SK-N-SH (cell line): Measurements from ENCODE around the gene PRKN. TPM values are rescaled to one million over a fixed set of nuclear protein-coding genes. Genes with fewer than 3 reads are reported as not detected.

Source experiments
- CTCF ChIA-PET: fragments of 300-600, 350-600 bp; formaldehyde crosslinking; extraction: SDS; loops from one replicate; lab custom pipeline; 2021; lab: Yijun Ruan, JAX
- POLR2A ChIA-PET: fragments of 350-600 bp; sonication (Branson Sonifier 250); formaldehyde crosslinking; extraction: SDS; loops from one replicate; lab custom pipeline; 2020; ENCODE audit warnings: antibody characterized with exemption, inconsistent platforms; lab: Yijun Ruan, JAX
- DNase-seq: peaks from one replicate; pipeline ENCODE4 v3.0.0; 2012
- H2AFZ ChIP-seq: fragments of 200-600 bp; sonication (generic); 2 replicates; pipeline ENCODE4 v1.8.1; 2016; ENCODE audit warnings: antibody characterized with exemption, mild to moderate bottlenecking, low read depth
- H3F3A ChIP-seq: fragments of 200-600 bp; sonication (generic); replicated peaks from 2 replicates; pipeline ENCODE3; 2016; ENCODE audit warnings: antibody characterized with exemption, mild to moderate bottlenecking; ENCODE audit not compliant: insufficient read depth
- H3K27ac ChIP-seq, 2 experiments: fragments of 200-500 bp in 1 of 2; fragments of 200-600 bp in 1 of 2; sonication (Bioruptor generic) in 1 of 2; sonication (generic), shearing (Covaris generic) in 1 of 2; 2 replicates each; pipeline versions ENCODE4 v1.5.1 to v1.6.1; 2014 to 2016; ENCODE audit warnings: low read depth in 2 of 2, inconsistent platforms in 1 of 2, low read length in 1 of 2, mild to moderate bottlenecking in 1 of 2, mixed read lengths in 1 of 2
- H3K27me3 ChIP-seq: fragments of 200-600 bp; sonication (generic), shearing (Covaris generic); 2 replicates; pipeline ENCODE4 v1.6.1; 2016; ENCODE audit warnings: mixed run types; ENCODE audit not compliant: insufficient read depth
- H3K36me3 ChIP-seq, 2 experiments: fragments of 200-500 bp in 1 of 2; fragments of 200-600 bp in 1 of 2; sonication (Bioruptor generic) in 1 of 2; sonication (generic) in 1 of 2; replicated peaks in 1 of 2; 2 replicates each; pipeline versions ENCODE3 to v1.5.1; 2014 to 2016; ENCODE audit warnings: low read length in 1 of 2, mild to moderate bottlenecking in 1 of 2; ENCODE audit not compliant: insufficient read depth in 2 of 2, control insufficient read depth in 1 of 2
- H3K4me1 ChIP-seq, 2 experiments: fragments of 200-500 bp in 1 of 2; fragments of 200-600 bp in 1 of 2; sonication (Bioruptor generic) in 1 of 2; sonication (generic), shearing (Covaris generic) in 1 of 2; 2 replicates each; pipeline versions ENCODE4 v1.5.1 to v1.6.1; 2014 to 2016; ENCODE audit warnings: low read depth in 1 of 2, low read length in 1 of 2, mixed run types in 1 of 2; ENCODE audit not compliant: insufficient read depth in 2 of 2, control insufficient read depth in 1 of 2
- H3K4me2 ChIP-seq: fragments of 200-600 bp; sonication (generic), shearing (Covaris generic); 2 replicates; pipeline ENCODE4 v1.6.1; 2017; ENCODE audit warnings: mixed run types
- H3K4me3 ChIP-seq, 2 experiments: fragments of 200-500 bp in 1 of 2; fragments of 200-600 bp in 1 of 2; sonication (Bioruptor generic) in 1 of 2; sonication (generic), shearing (Covaris generic) in 1 of 2; 2 replicates each; pipeline versions ENCODE4 v1.5.1 to v1.8.1; 2014 to 2016; ENCODE audit warnings: low read depth in 2 of 2, inconsistent platforms in 1 of 2, low read length in 1 of 2, mild to moderate bottlenecking in 1 of 2, mixed read lengths in 1 of 2, moderate library complexity in 1 of 2
- H3K79me2 ChIP-seq: fragments of 200-600 bp; sonication (generic); 2 replicates; pipeline ENCODE4 v1.8.1; 2017; ENCODE audit warnings: mild to moderate bottlenecking; ENCODE audit not compliant: insufficient read depth
- H3K9ac ChIP-seq: fragments of 200-600 bp; sonication (generic); 2 replicates; pipeline ENCODE4 v1.6.1; 2017; ENCODE audit warnings: mixed run types
- H3K9me2 ChIP-seq: fragments of 200-600 bp; sonication (generic); 2 replicates; pipeline ENCODE4 v1.6.1; 2017; ENCODE audit warnings: mixed run types
- H3K9me3 ChIP-seq: fragments of 200-600 bp; sonication (generic); 2 replicates; pipeline ENCODE4 v1.6.1; 2017; ENCODE audit warnings: mixed run types, mild to moderate bottlenecking, moderate library complexity
- H4K20me1 ChIP-seq: fragments of 200-600 bp; sonication (generic); 2 replicates; pipeline ENCODE4 v1.6.1; 2017; ENCODE audit warnings: mild to moderate bottlenecking, mixed run types; ENCODE audit not compliant: insufficient read depth
- CHD2 ChIP-seq: fragments of 150-350 bp; IDR thresholded peaks from 2 replicates; pipeline ENCODE4 v1.6.1; 2018; ENCODE audit warnings: low read length; ENCODE audit not compliant: partially characterized antibody
- EZH2phosphoT487 ChIP-seq: fragments of 200-600 bp; sonication (generic); IDR thresholded peaks from 2 replicates; pipeline ENCODE4 v1.6.1; 2017; ENCODE audit warnings: low read depth, mixed run types, mild to moderate bottlenecking, antibody characterized with exemption, moderate library complexity, borderline replicate concordance
- FOSL2 ChIP-seq: IDR thresholded peaks from 2 replicates; pipeline ENCODE4 v1.4.0; 2012; ENCODE audit warnings: low read depth, mild to moderate bottlenecking, moderate library complexity, borderline replicate concordance
- FOXM1 ChIP-seq: IDR thresholded peaks from 2 replicates; pipeline ENCODE4 v1.4.0; 2012; ENCODE audit warnings: low read depth, mild to moderate bottlenecking
- MEF2A ChIP-seq: IDR thresholded peaks from 2 replicates; pipeline ENCODE4 v1.4.0; 2012; ENCODE audit warnings: low read depth, borderline replicate concordance
- NRF1 ChIP-seq: IDR thresholded peaks from 2 replicates; pipeline ENCODE4 v1.6.1; 2012; ENCODE audit warnings: low read depth, mild to moderate bottlenecking, low read length
- POLR2AphosphoS5 ChIP-seq: IDR thresholded peaks from 2 replicates; pipeline ENCODE4 v1.6.1; 2012; ENCODE audit warnings: low read depth, low read length
- RAD21 ChIP-seq: IDR thresholded peaks from 2 replicates; pipeline ENCODE4 v1.6.1; 2012; ENCODE audit warnings: mild to moderate bottlenecking, low read length
- RCOR1 ChIP-seq: fragments of 150-350 bp; IDR thresholded peaks from 2 replicates; pipeline ENCODE4 v1.6.1; 2017; ENCODE audit warnings: antibody characterized with exemption, low read length
- RXRA ChIP-seq: IDR thresholded peaks from 2 replicates; pipeline ENCODE4 v1.4.0; 2012; ENCODE audit warnings: low read depth, mild to moderate bottlenecking, borderline replicate concordance
- SMC3 ChIP-seq: IDR thresholded peaks from 2 replicates; pipeline ENCODE4 v1.6.1; 2012; ENCODE audit warnings: low read depth, low read length, improper control_type of control experiment
- TCF12 ChIP-seq: IDR thresholded peaks from 2 replicates; pipeline ENCODE4 v1.4.0; 2012
- TEAD4 ChIP-seq: IDR thresholded peaks from 2 replicates; pipeline ENCODE4 v1.4.0; 2012; ENCODE audit warnings: mild to moderate bottlenecking, borderline replicate concordance; ENCODE audit not compliant: insufficient read depth
- YY1 ChIP-seq: IDR thresholded peaks from 2 replicates; pipeline ENCODE4 v1.4.0; 2012; ENCODE audit warnings: low read depth, mild to moderate bottlenecking
- WGBS: methylation state at CpG from one replicate; pipeline ENCODE4 v1.1.6; 2017; ENCODE audit warnings: low lambda C conversion rate; 5-methylcytosine and 5-hydroxymethylcytosine counted together
- polyA plus RNA-seq, 3 experiments: library from polyadenylated mRNA; depleted of rRNA; stranded (reverse); fragments of >200 nt; gene quantifications; 2 replicates each; pipeline ENCODE4 v1.2.3, GENCODE V29; 2012
- TF ChIP-seq, protein P1 (sequence below): fragments of 150-350 bp; IDR thresholded peaks from 2 replicates; pipeline ENCODE4 v1.6.1; 2016; ENCODE audit warnings: mild to moderate bottlenecking, low read depth, low read length
- TF ChIP-seq, protein P2 (sequence below): fragments of 150-350 bp; IDR thresholded peaks from 2 replicates; pipeline ENCODE4 v1.6.1; 2017; ENCODE audit warnings: antibody characterized with exemption, low read length, low read depth, borderline replicate concordance
- TF ChIP-seq, protein P3 (sequence below): IDR thresholded peaks from 2 replicates; pipeline ENCODE4 v1.4.0; 2012; ENCODE audit warnings: low read depth
- TF ChIP-seq, protein P4 (sequence below): IDR thresholded peaks from 2 replicates; pipeline ENCODE4 v1.4.0; 2012; ENCODE audit warnings: low read depth, borderline replicate concordance
- TF ChIP-seq, protein P5 (sequence below): IDR thresholded peaks from 2 replicates; pipeline ENCODE4 v1.6.1; 2012; ENCODE audit warnings: mild to moderate bottlenecking, low read depth, low read length, moderate library complexity
- TF ChIP-seq, protein P6 (sequence below): IDR thresholded peaks from 2 replicates; pipeline ENCODE4 v1.4.0; 2012; ENCODE audit warnings: low read depth, borderline replicate concordance

PRKN gene
- polyA plus RNA-seq, 1 of the 3 experiments (the other 2 are of a cell fraction) = 0.76 TPM

DNA sequence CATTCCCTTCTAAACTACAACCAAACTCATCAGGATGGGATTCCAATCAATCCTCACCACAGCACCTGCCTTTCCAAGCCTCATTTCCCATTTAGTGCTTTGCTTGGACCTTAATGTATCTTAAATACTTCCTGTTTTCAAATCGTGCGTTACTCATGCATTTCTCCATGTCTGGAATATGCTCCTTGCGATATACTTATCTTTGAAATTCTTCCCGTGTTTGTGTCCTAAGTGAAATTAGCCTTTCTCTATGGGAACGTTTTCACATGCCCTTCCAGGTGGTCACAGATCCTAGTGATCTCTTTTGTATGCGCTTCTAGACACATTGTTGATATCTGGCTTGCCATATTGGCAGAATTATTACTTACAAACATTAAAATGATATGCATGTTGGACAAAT lies 833.1 kb downstream of the PRKN start:
- no peak overlapping the region for H2AFZ ChIP-seq
- DNase-seq = no peak
- no peaks in the 10 kb centered on the region for H3K79me2 ChIP-seq
- TF ChIP-seq SMC3 (no peak), CHD2 (no peak), TEAD4 (no peak), RAD21 (no peak), FOXM1 (no peak), EZH2phosphoT487 (no peak), FOSL2 (no peak), YY1 (no peak), RXRA (no peak), POLR2AphosphoS5 (no peak), MEF2A (no peak), TCF12 (no peak), NRF1 (no peak), RCOR1 (no peak)
- TF ChIP-seq, protein P1, sequence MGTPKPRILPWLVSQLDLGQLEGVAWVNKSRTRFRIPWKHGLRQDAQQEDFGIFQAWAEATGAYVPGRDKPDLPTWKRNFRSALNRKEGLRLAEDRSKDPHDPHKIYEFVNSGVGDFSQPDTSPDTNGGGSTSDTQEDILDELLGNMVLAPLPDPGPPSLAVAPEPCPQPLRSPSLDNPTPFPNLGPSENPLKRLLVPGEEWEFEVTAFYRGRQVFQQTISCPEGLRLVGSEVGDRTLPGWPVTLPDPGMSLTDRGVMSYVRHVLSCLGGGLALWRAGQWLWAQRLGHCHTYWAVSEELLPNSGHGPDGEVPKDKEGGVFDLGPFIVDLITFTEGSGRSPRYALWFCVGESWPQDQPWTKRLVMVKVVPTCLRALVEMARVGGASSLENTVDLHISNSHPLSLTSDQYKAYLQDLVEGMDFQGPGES = no peak
- TF ChIP-seq, protein P2, sequence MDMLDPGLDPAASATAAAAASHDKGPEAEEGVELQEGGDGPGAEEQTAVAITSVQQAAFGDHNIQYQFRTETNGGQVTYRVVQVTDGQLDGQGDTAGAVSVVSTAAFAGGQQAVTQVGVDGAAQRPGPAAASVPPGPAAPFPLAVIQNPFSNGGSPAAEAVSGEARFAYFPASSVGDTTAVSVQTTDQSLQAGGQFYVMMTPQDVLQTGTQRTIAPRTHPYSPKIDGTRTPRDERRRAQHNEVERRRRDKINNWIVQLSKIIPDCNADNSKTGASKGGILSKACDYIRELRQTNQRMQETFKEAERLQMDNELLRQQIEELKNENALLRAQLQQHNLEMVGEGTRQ = no peak
- TF ChIP-seq, protein P3, sequence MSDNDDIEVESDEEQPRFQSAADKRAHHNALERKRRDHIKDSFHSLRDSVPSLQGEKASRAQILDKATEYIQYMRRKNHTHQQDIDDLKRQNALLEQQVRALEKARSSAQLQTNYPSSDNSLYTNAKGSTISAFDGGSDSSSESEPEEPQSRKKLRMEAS = no peak
- TF ChIP-seq, protein P4, sequence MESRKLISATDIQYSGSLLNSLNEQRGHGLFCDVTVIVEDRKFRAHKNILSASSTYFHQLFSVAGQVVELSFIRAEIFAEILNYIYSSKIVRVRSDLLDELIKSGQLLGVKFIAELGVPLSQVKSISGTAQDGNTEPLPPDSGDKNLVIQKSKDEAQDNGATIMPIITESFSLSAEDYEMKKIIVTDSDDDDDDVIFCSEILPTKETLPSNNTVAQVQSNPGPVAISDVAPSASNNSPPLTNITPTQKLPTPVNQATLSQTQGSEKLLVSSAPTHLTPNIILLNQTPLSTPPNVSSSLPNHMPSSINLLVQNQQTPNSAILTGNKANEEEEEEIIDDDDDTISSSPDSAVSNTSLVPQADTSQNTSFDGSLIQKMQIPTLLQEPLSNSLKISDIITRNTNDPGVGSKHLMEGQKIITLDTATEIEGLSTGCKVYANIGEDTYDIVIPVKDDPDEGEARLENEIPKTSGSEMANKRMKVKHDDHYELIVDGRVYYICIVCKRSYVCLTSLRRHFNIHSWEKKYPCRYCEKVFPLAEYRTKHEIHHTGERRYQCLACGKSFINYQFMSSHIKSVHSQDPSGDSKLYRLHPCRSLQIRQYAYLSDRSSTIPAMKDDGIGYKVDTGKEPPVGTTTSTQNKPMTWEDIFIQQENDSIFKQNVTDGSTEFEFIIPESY = no peak
- TF ChIP-seq, protein P5, sequence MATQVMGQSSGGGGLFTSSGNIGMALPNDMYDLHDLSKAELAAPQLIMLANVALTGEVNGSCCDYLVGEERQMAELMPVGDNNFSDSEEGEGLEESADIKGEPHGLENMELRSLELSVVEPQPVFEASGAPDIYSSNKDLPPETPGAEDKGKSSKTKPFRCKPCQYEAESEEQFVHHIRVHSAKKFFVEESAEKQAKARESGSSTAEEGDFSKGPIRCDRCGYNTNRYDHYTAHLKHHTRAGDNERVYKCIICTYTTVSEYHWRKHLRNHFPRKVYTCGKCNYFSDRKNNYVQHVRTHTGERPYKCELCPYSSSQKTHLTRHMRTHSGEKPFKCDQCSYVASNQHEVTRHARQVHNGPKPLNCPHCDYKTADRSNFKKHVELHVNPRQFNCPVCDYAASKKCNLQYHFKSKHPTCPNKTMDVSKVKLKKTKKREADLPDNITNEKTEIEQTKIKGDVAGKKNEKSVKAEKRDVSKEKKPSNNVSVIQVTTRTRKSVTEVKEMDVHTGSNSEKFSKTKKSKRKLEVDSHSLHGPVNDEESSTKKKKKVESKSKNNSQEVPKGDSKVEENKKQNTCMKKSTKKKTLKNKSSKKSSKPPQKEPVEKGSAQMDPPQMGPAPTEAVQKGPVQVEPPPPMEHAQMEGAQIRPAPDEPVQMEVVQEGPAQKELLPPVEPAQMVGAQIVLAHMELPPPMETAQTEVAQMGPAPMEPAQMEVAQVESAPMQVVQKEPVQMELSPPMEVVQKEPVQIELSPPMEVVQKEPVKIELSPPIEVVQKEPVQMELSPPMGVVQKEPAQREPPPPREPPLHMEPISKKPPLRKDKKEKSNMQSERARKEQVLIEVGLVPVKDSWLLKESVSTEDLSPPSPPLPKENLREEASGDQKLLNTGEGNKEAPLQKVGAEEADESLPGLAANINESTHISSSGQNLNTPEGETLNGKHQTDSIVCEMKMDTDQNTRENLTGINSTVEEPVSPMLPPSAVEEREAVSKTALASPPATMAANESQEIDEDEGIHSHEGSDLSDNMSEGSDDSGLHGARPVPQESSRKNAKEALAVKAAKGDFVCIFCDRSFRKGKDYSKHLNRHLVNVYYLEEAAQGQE = no peak
- TF ChIP-seq, protein P6, sequence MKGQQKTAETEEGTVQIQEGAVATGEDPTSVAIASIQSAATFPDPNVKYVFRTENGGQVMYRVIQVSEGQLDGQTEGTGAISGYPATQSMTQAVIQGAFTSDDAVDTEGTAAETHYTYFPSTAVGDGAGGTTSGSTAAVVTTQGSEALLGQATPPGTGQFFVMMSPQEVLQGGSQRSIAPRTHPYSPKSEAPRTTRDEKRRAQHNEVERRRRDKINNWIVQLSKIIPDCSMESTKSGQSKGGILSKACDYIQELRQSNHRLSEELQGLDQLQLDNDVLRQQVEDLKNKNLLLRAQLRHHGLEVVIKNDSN = no peak
- no peaks in the 10 kb centered on the region for H3F3A ChIP-seq
- ChIA-PET CTCF (no interaction called here), POLR2A (no interaction called here)
- no peaks in the 10 kb centered on the region for H4K20me1 ChIP-seq
- H3K4me3 ChIP-seq = no peak overlapping the region
- no peaks in the 10 kb centered on the region for H3K36me3 ChIP-seq
- H3K4me1 ChIP-seq = no peaks in the 10 kb centered on the region; a peak in 1 of 4 replicates
- WGBS = 47% methylated on average over 6 of the region's 6 CpGs
- no peak overlapping the region for H3K27ac ChIP-seq
- H3K4me2 ChIP-seq = no peak overlapping the region
- H3K9ac ChIP-seq = no peak overlapping the region
- no peaks in the 10 kb centered on the region for H3K9me3 ChIP-seq
- no peaks in the 10 kb centered on the region for H3K27me3 ChIP-seq
- no peaks in the 10 kb centered on the region for H3K9me2 ChIP-seq
